ENCODE measurements around the gene TIGD1.
"Not testable (repeated sequence)": the region's sequence is repeated elsewhere in the genome, so short reads cannot be mapped to it uniquely, and the experiment has no call there.

Gene TIGD1

DNA sequence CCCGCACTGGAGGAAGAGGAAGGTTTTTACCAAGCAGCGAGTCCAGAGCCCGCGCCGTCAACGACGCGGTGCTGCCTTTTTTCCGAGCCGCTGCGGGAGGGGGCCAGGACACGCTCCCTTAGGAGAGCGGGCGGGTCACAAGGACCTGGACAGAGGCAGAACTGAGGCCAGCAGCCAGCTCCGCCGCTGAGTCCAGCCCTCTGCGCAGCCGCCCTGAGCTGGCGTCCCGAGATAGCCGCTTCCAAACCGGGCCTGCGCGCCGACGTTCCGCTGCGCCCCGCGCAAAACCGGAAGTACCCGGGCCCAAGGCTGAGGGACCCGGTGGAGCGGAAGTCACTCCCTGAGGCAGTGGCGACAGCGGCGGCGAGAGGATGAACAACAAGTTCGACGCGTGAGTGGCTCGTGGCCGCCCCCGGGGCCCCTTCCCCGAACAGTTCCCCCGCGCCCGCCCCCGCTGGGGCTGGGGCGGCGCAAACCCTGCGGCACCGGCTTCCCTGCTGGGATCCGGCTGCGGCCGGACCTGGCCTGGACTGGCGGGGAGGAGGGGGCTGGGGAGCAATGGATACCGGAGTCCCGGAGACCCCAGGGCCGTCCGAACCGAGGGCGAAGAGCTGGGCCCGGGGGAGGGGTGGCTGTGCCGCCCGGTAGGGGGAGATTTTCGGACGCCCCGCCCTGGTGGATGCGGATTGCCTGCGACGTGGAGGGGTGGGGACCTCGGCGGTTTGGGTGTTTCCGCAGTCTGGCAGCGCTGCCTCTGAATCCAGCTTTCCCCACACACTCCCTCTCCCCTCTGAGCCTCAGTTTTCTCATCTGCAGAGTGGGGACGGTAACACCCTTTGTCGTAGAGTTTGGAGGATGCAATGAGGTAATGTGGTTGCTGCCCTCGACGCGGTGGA is at the start of gene TIGD1, which contains the start of gene EIF4E2:
Gene TIGD1 (minus strand): TSS at position 204 of the 896 bp plus-strand sequence. CDS start 675 bp downstream, outside the sequence.
Gene EIF4E2 (plus strand): TSS at position 336 of the 896 bp plus-strand sequence. CDS start 36 bp downstream, at position 372.
- DNase-seq = peak; percentile 93

DNA sequence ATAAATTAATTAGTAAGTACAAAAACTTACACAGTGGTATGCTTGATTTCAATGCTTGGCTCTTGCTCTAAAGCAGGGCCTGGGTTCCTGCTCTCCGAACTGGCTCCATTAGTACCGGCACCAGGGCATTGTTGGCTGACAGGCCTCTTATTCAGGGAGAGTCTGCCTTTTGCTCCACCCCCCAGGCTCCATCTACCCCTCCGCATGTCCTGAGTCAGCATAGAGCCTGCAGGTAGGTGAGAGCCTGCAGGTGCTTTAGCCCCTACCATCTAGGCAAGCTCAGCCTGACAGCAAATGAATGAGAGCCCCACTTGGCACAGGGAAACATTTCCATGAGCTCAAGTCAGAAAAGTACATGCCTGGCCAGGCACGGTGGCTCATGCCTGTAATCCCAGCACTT is 47.9 kb upstream of the TIGD1 start:
- DNase-seq = no peak

DNA sequence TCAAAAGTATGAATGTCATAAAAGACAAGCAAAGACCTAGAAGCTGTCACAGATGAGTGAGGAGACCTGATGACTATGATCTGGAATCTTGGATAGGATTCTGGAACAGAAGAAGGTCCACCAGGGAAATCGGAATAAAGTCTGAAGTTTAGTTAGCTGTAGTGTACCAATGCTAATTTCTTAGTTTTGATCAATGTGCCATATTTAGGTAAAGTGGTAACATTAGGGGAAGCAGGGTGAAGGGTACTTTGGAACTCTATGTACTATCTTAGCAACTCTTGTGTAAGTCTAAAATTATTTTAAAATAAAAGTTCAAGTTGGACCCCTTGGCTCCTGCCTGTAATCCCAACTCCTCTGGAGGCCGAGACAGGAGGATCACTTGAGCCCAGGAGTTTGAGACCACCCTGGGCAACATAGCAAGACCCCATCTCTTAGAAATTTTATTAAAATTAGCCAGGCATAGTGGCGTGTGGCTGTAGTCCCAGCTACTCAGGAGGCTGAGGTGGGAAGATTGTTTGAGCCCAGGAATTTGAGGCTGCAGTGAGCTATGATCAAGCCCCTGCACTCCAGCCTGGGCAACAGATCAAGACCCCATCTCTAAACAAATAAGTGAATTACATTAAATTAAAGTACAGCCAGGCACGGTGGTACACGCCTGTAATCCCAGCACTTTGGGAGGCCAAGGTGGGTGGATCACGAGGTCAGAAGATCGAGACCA is 47.2 kb upstream of the TIGD1 start:
- DNase-seq = no peak

DNA sequence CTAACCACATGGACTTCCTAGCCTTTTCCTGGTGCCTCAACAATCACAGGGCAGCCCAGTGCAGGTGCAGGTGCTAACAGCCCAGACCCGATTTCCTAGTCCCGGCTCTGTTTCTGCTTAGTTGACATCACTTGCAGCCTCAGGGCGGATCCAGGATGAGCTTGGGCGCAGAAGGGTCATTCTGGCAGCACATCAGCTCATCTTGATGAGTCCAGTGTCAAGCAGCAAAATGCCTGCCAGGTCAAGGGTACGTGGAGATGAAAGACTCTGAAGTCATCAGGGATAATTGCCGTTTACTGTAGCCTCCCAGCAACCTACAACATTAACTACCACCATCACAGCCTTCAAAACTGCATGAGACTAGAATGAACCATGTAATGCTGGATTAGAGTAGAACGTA is 43.6 kb upstream of the TIGD1 start:
- no peak for DNase-seq

DNA sequence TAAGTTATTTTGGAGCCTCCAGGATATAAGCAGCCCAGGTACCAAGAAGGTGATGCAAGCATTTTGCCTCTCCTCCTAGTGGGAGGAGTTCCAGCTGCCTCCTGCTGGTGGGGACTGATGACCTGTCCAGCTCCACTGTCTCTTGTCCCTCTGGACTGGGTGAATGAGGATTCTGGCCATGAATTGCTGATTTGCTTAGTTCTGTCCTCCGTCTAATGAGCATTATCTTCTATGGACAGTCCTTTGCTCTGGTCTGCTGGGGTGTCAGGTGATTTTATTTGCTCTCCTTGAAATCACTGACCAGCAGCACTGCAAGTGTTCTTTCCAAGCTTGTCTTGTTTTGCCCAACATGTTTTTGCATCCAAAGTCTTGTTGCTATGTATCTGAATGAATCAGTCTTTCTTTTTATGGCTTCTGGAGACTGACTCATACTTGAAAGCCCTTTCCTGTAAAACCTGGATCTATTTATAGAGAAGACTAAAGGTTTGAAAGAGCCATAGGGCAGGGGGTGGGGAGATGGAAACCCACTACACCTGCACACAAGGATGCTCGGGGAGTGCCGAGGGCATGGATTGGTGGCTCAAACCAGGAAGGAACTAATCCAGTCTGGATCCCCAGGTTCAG is 42.5 kb upstream of the TIGD1 start:
- peak; percentile 66 for DNase-seq

DNA sequence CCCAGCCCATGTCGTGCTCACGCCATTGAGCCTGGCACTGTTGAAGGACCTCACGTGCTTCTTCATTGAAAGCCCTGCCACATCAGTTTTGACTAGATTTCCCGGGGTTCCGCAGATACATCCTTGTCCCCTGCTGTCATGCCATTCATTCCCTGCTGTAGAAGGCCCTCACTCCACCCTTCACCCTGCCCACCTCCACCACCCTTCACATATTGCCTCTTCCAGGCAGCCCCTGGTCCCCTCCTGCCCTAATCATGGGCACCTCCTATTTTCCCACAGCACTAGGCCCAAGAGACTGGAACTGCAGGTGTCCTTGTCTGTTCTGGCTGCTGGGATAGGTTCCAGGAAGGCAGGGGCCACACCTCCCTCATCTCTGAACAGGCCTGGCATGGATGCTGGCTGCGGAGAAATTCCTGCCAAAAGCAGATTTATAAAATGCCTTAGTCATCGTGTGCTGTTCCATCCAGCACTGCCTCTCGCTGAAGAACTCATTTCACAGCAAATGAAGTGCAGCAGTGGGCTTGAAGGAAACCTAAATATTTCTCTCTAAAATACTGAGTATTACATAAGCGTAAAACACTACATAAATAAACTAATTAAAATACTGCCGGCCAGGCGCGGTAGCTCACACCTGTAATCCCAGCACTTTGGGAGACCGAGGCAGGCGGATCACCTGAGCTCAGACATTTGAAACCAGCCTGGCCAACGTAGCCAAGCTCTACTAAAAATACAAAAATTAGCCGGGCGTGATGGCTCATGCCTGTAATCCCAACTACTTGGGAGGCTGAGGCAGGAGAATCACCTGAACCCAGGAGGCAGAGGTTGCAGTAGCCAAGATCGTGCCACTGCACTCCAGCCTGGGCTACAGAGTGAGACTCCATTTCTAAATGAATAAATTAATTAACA is 38.6 kb upstream of the TIGD1 start:
- peak; percentile 54 for DNase-seq

DNA sequence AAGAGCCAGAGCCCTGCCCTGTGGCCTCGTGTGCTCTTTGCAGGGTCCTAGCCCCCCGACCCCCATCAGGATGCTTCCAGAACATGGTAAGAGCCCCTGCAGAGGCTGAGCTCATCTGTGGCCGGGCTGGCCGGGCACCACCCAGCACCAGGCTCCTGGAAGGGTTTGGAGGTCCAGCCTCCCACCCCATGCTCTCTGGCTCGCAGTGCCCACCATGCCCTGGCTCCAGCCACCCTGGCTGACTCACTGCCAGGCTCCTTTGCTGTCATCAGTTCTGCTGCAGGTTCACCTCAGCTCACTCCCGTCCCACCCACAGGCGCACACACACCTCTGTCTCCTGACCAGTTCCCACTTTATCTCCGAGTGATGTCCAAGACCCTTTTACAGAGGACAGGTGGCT is 37.7 kb upstream of the TIGD1 start:
- DNase-seq = no peak

DNA sequence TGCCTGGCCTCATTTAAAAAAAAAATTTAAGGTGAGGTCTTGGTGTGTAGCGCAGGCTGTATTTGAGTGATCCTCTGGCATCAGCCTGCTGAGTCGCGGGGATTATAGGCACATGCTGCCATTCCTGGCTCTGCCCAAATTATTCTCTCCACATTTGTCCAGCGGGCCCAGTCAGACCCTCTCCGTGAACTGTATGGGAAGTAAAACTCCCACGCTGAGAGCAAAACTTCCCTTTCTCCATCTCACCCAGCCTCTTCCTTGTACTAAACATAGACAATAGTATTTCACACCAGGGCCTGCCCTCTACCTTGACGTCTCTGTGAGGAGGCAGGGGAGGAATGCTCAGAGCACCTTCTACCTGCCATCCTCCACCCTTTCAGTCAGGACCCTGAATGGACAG is 37.2 kb upstream of the TIGD1 start:
- DNase-seq = no peak

DNA sequence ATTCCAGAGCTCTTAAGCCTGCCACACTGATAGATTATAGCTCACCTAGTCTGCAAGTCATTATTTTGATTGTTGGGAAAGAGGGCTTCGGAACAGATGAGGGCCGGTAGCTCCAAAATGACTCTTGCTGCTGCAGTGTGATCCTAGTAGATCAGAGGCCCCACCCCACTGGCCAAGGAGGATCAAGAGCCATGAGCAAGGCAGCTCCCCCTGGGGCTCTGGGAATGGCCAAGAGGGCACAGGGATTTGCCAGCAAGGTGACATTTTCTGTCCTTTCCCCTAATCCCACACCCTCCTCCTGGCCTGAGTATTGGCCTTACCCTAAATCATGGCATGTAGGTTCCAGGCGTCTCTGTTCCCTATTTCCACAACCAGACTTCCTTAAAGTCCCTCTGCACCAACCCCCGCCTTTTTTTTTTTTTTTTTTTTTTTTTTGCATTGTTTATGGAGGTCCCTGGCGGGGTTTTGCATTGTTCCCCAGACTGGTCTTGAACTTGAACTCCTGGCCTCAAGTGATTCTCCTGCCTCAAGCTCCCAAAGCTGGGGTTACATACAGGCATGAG is 36.7 kb upstream of the TIGD1 start:
- DNase-seq = no peak

DNA sequence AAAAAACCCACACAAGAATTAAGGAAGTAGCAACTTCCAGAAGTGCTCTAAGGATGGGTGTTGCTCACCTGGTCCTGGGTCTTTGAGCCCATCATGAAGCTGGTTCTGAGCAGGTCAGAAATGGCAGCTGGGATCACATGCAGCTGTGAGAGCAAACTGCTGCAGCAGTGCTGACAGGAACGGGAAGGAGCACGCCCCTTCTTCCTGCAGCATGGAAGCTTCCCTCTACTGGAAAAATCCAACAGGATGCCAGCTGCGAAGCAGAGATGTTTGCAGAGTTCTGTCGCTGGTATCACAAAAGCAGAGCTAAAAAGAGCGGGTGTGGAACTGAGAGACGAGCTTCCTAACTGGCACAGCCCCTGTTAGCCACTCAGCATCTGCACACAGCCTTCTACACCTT is 33.9 kb upstream of the TIGD1 start:
- DNase-seq = no peak

DNA sequence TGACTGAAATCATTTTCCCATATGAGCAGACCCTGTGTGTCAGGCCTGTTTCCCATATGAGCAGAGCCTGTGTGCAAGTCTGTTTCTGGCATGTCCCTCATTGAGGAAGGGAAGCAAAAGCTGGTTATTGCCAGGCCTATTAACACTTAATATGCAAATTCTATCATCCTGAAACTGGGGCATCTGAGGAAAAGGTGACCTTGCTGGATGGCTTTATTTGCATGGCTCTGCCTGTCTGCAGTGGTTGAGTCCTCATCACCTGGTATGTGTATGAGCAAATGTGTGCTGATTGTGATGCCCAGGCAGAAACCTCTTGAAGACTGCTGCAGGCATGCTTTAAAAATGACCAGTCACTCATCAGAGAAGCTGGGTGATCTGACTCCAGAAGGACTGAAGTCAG is 31.4 kb upstream of the TIGD1 start:
- DNase-seq = no peak

DNA sequence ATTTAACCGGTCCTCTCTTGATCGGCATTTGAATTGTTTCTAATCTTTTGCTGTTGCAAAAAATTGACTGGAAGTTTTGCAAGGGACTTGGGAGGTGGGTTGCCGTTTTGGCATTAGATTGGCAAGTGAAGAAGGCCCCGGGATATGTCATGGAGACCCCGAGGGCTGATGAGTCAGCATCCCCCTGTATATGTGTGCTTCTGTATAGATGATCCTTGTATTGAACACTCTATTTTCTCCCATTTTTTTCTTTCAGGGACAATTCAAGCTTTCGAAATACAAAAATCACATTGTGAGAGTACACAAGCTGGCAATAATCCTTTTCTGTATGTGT is 30.3 kb upstream of the TIGD1 start:
- no peak for DNase-seq

DNA sequence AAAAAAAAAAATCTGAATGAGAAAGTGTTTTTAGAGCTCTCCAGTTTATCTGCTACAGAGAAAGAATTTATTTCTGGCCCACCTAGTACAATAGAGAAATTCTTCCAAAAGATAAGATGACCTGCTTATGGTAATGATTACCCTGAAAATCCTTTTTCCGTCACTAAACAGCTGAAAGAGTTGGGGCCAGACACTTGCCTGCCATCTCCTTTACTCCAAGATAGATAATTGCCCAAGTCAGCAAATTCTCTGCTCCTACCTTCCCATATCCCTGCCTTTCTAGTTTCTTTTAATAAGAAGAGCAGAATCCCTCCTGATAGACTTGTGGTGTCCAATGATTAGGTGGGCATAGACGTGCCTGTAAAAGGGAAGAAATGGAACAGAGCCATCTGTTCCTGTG is 28.3 kb upstream of the TIGD1 start:
- DNase-seq = no peak

DNA sequence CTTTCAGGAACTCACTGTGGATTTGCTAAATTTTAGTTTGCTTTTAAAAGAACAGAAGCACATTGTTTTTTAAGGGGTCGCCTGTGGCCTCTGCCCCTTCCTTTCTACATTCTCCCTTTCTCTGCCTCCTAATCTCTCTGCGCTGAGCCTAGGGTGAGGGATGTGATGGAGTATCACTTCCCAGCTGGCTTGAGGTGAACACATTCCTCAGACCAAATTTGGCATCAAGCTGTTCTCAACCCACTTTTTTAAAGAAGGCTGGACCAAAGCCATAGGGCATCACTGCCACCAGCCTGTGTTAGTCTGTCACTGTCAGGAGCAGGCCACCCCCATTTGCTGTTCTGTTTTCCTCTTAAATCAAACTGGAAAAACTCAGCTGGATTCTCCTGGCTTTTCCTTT is 27.5 kb upstream of the TIGD1 start:
- no peak for DNase-seq

DNA sequence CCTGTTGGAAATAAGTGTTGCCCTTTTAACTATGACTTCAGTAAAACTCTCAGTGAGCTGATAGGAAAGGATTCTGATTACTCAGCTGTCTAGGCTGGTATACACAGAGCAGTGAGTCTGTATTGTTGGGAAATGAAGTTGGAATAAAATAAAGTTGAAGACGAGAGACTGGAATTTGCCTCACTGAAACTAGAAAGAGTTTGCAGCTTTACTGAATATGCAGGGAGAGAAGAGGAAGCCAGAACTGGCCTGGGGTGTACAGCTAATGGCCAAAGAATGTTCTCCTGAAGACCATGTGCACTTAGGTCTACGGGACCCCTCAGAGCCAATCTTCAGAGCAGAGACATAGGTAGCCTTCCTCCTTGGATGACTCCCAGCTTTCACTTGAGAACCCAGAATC is 26.6 kb upstream of the TIGD1 start:
- peak; percentile 24 for DNase-seq

DNA sequence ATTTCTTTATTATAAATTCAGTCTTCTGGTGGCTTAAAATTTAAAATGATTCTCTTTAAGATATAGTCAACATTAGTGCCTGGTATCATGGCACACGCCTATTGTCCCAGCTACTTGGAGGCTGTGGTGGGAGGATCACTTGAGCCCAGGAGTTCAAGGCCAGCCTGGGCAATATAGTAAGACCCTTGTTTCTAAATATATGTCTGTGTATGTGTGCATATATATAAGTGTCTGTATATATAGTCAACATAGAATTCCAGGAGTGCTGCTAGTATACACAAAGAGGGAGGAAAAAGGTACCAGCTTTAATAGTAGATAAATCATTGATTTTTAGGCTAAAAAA is 25.0 kb upstream of the TIGD1 start:
- DNase-seq = no peak

DNA sequence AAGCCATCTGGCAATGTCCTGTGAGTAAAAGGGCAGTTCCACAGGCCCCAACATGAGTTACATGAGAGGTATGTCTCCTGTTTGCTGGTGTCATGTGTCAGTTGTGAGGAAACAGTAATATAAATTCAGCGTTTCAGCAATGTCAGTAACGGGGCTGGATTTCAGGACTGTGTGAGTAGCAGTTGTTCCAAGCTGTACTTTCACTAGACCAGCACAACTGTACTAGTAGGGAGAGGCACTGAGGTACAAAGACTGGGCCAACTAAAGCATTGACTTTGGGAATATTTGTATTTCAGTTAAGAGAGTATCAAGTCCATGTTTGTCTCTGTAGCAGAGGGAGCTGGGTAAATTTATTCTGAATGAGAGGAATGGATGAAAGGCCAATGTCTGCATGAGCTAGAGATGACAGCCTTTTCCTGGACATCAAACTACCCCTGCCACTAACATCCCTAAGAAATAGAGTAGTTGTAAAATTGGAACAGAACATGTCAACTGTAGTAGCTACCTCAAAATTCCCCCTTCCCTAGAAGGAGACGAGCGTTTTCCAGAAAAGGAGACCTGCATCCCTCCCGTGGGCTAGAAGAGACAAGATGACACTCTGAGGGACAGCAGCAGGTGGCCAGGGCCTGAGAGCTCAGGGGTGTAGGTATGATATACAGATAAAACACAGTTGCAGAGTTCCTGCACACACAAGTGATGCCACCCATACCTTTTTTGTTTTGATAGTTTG is 24.5 kb upstream of the TIGD1 start:
- peak; percentile 26 for DNase-seq

DNA sequence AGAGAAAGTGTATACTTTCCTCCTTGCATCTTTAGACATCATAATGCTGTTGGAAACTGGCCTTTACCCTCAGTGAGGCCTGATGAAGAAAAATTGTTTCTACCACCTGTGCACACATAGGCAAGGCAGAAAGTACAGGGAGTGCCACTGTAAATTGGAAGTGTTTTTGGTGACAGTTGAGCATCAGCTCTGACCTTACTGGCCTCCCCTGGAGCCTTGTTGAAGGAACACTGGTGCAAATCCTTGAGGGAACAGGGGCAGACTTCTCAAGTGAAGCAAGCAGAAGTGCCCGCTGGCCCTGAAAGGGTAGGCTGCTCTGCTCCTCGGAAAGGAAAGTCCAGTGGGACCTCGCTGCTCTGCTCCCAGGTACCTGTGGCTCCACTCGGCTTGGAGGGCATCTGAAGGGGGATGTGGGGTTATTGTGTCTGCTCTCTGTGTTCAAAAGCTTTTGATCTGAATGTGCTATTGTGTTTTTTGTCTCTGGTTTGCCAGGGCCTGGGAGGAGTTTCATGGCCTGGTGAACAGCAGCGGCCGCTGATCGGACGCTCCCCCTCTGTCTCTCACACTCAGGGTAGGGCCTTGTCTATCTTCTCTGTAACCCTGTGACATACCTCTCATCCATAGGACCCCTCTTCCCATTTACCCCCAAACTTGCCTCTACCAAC is 23.5 kb upstream of the TIGD1 start:
- DNase-seq = no peak

DNA sequence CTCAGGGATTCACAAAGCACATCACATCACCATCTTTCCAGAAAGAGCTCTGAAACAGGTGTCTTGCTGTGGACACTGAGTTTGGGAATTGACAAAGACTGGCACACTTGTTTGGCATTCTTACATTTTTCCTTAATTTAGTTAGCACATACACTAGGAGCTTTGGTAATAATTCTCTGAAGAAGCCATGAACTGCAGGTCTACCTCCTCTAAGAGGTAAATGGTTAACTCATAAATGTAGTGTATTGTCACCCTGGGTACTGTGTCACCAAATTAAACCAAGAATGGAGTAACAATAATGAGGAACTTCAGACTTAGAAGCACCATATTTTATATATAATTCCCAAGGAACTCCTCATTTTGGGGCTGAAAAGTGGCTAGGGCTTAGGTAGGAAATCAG is 22.7 kb upstream of the TIGD1 start:
- DNase-seq = no peak

DNA sequence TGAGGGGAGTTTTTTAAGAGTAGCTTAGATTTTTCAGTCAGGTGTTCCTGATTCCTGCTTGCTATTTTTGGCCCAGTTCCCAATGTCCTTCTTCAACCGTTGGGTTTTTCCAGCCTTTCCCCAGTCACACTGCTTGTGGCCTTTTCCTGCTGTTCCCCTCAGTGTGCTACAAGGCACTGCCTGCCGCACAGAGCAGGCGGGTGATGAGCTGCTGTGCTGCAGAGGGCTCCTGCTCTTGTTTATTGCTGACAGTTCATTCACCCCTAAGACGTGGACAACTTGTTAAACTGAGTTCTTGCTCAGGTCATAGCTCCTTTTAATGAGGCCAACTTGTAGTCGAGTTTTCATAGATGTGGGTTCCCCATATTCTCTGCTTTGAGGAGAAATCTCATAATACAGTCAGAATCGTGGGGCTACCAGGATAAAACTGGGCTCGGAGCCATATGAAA is 20.7 kb upstream of the TIGD1 start:
- DNase-seq = no peak

DNA sequence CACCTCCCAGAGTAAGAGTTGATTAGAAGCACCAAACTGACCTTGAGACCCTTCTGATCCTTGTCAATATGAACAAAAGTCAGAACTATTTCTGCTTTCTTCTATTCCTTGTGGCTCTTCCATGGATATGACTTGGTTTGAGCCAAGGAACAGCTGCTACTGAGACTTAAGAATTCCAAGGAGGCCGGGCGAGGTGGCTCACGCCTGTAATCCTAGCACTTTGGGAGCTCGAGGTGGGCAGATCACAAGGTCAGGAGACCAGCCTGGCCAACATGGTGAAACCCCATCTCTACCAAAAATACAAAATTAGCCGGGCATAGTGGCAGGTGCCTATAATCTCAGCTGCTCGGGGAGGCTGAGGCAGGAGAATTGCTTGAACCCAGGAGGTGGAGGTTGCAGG is 20.1 kb upstream of the TIGD1 start:
- not testable (repeated sequence) for DNase-seq
